Mammary epithelial cell (primary cell): Measurements from ENCODE around the gene C1orf174.

Experiments used
- CTCF ChIP-seq, 2 donors: IDR thresholded peaks in 1 of 2; conservative IDR thresholded peaks in 1 of 2; 2 replicates each; pipeline ENCODE4 v1.5.1; 2011 to 2012; ENCODE audit warnings: inconsistent platforms in 2 of 2, low read length in 2 of 2, mild to moderate bottlenecking in 2 of 2, control low read depth in 1 of 2, low read depth in 1 of 2; ENCODE audit not compliant: insufficient read depth in 1 of 2; ENCODE audit errors: extremely low read depth in 1 of 2
- EZH2 ChIP-seq: IDR thresholded peaks from 2 replicates; pipeline ENCODE4 v1.6.1; 2012; ENCODE audit warnings: low read length, inconsistent platforms, borderline replicate concordance

- TF ChIP-seq CTCF (conservative IDR thresholded peaks at IDR 0.05 in 1 of 2, IDR thresholded peaks at IDR 0.05 in 1 of 2; ENCODE audit: extremely low read depth in 1 of 2, insufficient read depth in 1 of 2, low read depth in 1 of 2, low read length in 2 of 2): no peak
- TF ChIP-seq EZH2: no peak
These were observed 45.1 kb upstream of the C1orf174 start for GRCh38 chr1:3945222-3945621.
